ENCODE data around the gene KRT85. TPM values are rescaled to one million over a fixed set of nuclear protein-coding genes. Genes with fewer than 3 reads are reported as not detected.
A peak's percentile ranks its signal among the peaks of the same experiment; 100 is the strongest.

KRT85 gene
- total RNA-seq = not detected in 2 replicates

DNA sequence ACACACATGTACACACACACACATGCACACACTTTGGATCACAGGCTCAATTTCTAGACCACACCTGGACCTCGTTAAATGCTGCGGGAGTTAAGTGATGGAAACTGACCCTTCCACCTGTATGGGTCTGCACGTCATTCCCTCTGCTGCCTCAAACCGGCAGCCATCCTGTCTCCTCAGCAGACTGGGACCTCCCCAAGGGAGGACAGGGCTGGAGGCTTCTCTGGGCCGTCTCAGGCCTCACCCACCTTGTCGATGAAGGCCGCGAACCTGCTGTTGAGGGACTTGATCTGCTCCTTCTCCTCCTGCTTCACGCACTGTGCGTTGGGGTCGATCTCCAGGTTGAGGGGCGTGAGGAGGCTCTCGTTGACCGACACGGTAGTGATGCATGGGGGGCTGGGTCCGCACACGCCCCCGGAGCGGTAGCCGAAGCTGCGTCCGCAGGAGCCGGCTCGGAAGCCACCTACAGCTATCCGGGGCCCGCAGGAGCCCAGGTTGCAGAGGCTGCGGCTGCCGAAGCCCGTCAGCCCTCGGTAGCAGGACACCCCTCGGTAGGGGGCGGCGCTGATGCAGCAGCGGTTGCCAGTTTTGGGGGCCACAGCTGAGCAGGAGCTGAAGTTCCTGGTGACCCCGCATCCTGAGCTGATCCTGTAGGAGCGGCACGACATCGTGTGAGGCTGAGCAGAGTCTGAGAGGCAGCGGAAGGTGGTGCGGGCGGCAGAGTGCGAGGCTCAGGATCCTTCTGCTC lies at the start of gene KRT85:
TSS of gene KRT85 (minus strand) at position 744 of the 748 bp plus-strand sequence. CDS start at position 668, 76 bp downstream.
- Histone ChIP-seq H3K27me3 (ENCODE audit: control insufficient read depth, insufficient read depth, low read length) (no peaks in the 10 kb centered on the region), H3K36me3 (ENCODE audit: control insufficient read depth, insufficient read depth, low read length) (no peaks in the 10 kb centered on the region), H3K4me3 (ENCODE audit: low read depth, low read length) (no peak within 1 kb of the TSS)
- FAIRE-seq (no peak), DNase-seq (ENCODE audit: low read depth) (no peak)
- TF ChIP-seq, protein P1, sequence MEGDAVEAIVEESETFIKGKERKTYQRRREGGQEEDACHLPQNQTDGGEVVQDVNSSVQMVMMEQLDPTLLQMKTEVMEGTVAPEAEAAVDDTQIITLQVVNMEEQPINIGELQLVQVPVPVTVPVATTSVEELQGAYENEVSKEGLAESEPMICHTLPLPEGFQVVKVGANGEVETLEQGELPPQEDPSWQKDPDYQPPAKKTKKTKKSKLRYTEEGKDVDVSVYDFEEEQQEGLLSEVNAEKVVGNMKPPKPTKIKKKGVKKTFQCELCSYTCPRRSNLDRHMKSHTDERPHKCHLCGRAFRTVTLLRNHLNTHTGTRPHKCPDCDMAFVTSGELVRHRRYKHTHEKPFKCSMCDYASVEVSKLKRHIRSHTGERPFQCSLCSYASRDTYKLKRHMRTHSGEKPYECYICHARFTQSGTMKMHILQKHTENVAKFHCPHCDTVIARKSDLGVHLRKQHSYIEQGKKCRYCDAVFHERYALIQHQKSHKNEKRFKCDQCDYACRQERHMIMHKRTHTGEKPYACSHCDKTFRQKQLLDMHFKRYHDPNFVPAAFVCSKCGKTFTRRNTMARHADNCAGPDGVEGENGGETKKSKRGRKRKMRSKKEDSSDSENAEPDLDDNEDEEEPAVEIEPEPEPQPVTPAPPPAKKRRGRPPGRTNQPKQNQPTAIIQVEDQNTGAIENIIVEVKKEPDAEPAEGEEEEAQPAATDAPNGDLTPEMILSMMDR (IDR thresholded peaks at IDR 0.05; ENCODE audit: insufficient read depth, low read length, severe bottlenecking) = no peak

DNA sequence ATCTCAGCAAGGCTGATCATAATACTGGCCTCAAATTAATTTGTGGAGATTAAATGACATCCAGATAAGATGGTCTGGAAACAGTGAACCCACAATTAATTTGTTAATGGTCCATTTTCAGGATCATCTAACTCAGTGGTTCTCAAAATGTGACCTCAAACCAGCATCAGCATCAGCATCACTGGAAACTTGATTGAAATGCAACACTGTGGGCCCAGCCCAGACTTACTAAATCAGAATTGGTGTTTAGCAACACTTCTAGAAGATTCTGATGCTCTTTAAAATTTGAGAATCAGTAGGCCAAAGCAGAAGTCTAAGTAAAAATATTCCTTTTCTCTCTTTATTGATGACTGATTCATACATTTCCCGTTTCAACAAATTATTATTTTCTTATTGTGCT lies 49.5 kb upstream of the KRT85 start:
- no peaks in the 10 kb centered on the region for H3K36me3 ChIP-seq (ENCODE audit: control insufficient read depth, insufficient read depth, low read length)
- DNase-seq (ENCODE audit: low read depth) = no peak
- FAIRE-seq = no peak
- TF ChIP-seq, protein P1 (IDR thresholded peaks at IDR 0.05; ENCODE audit: insufficient read depth, low read length, severe bottlenecking) = no peak
- H3K27me3 ChIP-seq (ENCODE audit: control insufficient read depth, insufficient read depth, low read length) = no peaks in the 10 kb centered on the region
- H3K4me3 ChIP-seq (ENCODE audit: low read depth, low read length) = no peak overlapping the region

DNA sequence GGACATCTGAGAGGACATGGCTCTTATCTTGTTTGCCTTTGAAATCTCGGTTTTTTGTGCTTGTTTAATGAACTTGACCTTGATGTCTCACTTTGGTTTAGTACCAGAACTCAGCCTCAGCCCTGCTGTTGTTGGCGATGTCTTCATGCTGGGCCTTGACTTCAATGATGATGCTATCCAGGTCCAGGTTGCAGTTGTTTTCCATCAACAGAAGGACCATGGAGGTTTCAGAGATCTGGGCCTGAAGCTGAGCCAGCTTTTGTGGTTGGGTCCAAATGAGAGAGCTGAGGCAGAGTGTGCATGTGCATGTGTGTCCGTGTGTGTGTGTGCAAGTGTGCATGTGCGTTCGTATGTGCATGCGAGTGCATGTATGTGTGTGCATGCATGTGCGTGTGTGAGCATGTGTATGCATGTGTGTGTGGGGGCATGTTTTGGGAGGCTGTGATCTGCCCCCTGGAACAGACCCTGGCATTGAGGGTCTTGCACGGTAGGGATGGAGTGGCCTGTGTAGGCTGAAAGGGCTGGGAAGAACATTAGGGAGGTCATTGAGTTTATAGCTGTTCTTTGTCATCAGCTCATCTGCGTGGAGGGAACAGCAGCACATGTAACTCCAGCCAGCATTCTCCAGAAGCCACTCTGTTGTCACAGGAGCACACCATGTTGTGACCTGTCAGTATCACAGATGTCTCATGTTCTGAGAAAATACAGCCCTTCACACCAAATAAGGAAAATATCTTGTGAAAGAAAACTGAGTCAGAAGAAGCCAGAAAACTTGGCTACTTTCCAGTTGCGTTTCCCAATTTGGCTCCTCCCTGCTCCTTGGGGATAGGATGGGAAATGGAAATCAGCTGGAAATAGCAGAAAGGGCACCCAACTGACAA lies 48.8 kb upstream of the KRT85 start:
- TF ChIP-seq, protein P1 (IDR thresholded peaks at IDR 0.05; ENCODE audit: insufficient read depth, low read length, severe bottlenecking) = no peak
- Histone ChIP-seq H3K4me3 (ENCODE audit: low read depth, low read length) (no peak overlapping the region), H3K36me3 (ENCODE audit: control insufficient read depth, insufficient read depth, low read length) (no peaks in the 10 kb centered on the region), H3K27me3 (ENCODE audit: control insufficient read depth, insufficient read depth, low read length) (no peaks in the 10 kb centered on the region)
- FAIRE-seq (peak; percentile 96), DNase-seq (ENCODE audit: low read depth) (peak; percentile 97)

DNA sequence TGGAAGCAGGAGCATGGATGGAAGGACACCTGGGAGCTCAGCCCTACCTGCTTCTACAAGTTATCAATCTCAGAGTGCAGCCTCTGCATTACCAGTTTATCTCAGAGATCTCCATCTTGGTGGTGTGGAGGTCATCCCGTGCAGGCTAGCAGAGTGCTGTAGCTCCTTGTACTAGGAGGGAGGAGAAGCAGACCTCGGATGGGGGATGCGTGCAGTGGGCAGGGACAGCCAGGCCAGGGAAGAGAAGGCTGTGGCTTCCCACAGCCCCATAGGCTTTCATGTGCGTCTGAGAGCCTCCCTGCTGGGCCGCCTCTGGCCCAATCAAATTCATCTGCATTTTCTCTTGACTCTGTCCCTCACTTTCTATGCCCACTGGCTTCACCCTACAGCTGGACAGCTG lies 47.7 kb upstream of the KRT85 start:
- Histone ChIP-seq H3K27me3 (ENCODE audit: control insufficient read depth, insufficient read depth, low read length) (no peaks in the 10 kb centered on the region), H3K36me3 (ENCODE audit: control insufficient read depth, insufficient read depth, low read length) (no peaks in the 10 kb centered on the region), H3K4me3 (ENCODE audit: low read depth, low read length) (no peak overlapping the region)
- FAIRE-seq = peak; percentile 88
- TF ChIP-seq, protein P1 (IDR thresholded peaks at IDR 0.05; ENCODE audit: insufficient read depth, low read length, severe bottlenecking) = no peak
- no peak for DNase-seq (ENCODE audit: low read depth)

DNA sequence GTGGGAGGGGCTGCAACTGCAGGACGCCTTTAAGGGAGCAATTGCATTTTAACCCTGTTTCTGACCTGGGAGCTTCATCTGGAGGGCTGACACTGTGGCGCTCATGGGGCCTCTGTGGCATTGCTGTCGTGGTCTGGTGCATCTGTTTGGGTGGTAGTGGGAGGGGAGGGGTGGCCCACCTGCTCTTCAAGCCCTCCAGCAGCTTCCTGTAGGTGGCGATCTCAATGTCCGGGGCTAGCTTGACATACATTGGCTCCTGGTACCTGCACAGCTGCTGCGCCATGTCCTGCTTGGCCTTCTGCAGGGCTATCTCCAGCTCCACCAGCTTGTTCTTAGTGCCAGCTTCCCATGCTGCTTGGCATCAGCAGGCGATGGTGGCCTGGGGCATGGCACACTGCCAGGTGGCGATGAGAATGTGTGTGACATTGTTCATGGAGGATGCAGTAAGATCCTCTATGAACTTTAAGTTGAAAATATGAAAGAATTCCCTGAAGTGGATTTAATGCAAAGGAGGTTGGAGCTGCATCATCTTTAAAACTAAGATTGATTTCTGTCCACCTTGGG lies 46.6 kb upstream of the KRT85 start:
- TF ChIP-seq, protein P1 (IDR thresholded peaks at IDR 0.05; ENCODE audit: insufficient read depth, low read length, severe bottlenecking) = no peak
- DNase-seq (ENCODE audit: low read depth) (no peak), FAIRE-seq (no peak)
- no peaks in the 10 kb centered on the region for H3K27me3 ChIP-seq (ENCODE audit: control insufficient read depth, insufficient read depth, low read length)
- H3K36me3 ChIP-seq (ENCODE audit: control insufficient read depth, insufficient read depth, low read length) = no peaks in the 10 kb centered on the region
- no peak overlapping the region for H3K4me3 ChIP-seq (ENCODE audit: low read depth, low read length)

Data from bronchial epithelial cell (primary cell).